ENCODE measurements around the gene ADAM19. TPM values are rescaled to one million over a fixed set of nuclear protein-coding genes. Genes with fewer than 3 reads are reported as not detected.

Gene ADAM19
- polyA plus RNA-seq, 1 donor from 2014 or later = 9.9 TPM

DNA sequence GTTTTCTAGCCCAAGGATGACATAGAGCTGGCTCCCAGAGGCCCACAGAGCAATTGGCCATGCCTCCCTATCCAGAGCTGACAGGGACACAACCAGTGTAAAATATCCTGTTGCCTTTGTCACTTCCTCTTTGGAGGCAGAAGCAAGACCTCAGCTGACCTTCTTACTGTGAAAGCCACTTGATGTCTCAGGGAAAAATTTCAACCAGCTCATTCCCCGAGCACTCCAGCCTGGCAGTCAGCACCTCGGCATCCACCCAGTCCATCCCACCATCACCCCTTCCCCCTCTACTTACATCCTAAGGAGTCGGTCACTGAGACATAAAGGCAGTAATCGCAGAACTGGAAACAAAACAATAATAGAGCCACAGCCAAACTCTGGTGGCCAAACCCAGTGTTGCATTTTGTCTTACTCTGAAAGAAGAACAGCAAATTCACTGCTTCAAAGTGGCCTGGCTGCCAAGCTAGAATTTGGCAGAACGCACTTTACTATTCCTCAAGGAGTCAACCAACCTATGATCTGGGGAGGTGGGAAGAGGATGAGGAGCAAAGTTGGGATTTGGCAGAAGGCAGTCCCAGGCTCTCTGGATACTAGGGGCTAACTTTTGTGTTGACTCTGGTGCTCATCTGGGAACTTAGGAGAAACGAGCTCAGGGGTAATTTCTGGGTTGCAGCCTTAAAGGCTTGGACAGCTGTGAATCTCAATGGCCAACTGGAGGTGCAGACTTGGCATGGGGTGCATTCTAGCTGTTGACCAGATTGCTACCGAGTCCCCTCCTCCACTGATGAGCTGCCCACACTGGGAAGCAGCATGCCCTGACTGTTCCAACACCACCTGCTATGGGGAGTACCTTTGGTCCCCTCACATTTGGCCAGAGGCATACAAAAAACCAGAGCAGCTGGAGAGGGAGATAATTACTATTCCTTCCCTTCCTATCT is 101.9 kb downstream of the ADAM19 start:
- Histone ChIP-seq H3K27me3 (ENCODE audit: insufficient read depth, low read depth, low read length) (no peaks in the 10 kb centered on the region), H3K27ac (ENCODE audit: low read length) (no peak overlapping the region), H3K36me3 (ENCODE audit: insufficient read depth, low read length) (peaks cover 11% of the 10 kb centered on the region), H4K20me1 (ENCODE audit: insufficient read depth) (no peaks in the 10 kb centered on the region), H3K4me3 (ENCODE audit: low read length) (no peak overlapping the region), H3K9me3 (ENCODE audit: low read length) (no peaks in the 10 kb centered on the region), H3K9me2 (ENCODE audit: insufficient read depth, low read length) (no peaks in the 10 kb centered on the region), H3F3A (ENCODE audit: insufficient read depth, low read length, poor library complexity, severe bottlenecking) (no peaks in the 10 kb centered on the region), H3K9ac (ENCODE audit: low read length) (no peak overlapping the region), H3K79me2 (replicated peaks; ENCODE audit: insufficient read depth, low read length) (no peaks in the 10 kb centered on the region), H3K4me2 (ENCODE audit: low read length) (no peak overlapping the region), H2AFZ (ENCODE audit: low read depth, low read length) (no peak overlapping the region)
- TF ChIP-seq EZH2 (IDR thresholded peaks at IDR 0.05; ENCODE audit: borderline replicate concordance, insufficient read depth, low read length, poor library complexity, severe bottlenecking) (no peak), MXI1 (conservative IDR thresholded peaks at IDR 0.05; ENCODE audit: poor library complexity, severe bottlenecking) (no peak), CTCF (IDR thresholded peaks at IDR 0.05; ENCODE audit: poor library complexity, severe bottlenecking) (no peak), POLR2AphosphoS5 (IDR thresholded peaks at IDR 0.05) (no peak), SMC3 (conservative IDR thresholded peaks at IDR 0.05; ENCODE audit: poor library complexity) (no peak), TAF1 (IDR thresholded peaks at IDR 0.05; ENCODE audit: low read depth) (no peak), RAD21 (conservative IDR thresholded peaks at IDR 0.05) (no peak), EP300 (conservative IDR thresholded peaks at IDR 0.05; ENCODE audit: poor library complexity, severe bottlenecking) (no peak)
- TF ChIP-seq, protein P1, sequence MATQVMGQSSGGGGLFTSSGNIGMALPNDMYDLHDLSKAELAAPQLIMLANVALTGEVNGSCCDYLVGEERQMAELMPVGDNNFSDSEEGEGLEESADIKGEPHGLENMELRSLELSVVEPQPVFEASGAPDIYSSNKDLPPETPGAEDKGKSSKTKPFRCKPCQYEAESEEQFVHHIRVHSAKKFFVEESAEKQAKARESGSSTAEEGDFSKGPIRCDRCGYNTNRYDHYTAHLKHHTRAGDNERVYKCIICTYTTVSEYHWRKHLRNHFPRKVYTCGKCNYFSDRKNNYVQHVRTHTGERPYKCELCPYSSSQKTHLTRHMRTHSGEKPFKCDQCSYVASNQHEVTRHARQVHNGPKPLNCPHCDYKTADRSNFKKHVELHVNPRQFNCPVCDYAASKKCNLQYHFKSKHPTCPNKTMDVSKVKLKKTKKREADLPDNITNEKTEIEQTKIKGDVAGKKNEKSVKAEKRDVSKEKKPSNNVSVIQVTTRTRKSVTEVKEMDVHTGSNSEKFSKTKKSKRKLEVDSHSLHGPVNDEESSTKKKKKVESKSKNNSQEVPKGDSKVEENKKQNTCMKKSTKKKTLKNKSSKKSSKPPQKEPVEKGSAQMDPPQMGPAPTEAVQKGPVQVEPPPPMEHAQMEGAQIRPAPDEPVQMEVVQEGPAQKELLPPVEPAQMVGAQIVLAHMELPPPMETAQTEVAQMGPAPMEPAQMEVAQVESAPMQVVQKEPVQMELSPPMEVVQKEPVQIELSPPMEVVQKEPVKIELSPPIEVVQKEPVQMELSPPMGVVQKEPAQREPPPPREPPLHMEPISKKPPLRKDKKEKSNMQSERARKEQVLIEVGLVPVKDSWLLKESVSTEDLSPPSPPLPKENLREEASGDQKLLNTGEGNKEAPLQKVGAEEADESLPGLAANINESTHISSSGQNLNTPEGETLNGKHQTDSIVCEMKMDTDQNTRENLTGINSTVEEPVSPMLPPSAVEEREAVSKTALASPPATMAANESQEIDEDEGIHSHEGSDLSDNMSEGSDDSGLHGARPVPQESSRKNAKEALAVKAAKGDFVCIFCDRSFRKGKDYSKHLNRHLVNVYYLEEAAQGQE (IDR thresholded peaks at IDR 0.05; ENCODE audit: borderline replicate concordance) = no peak

GRCh38 chr5:157471709-157472108 is 103.9 kb downstream of the ADAM19 start:
- no peaks in the 10 kb centered on the region for H3K27me3 ChIP-seq (ENCODE audit: insufficient read depth, low read depth, low read length)
- no peak overlapping the region for H3K4me2 ChIP-seq (ENCODE audit: low read length)
- no peak overlapping the region for H3K27ac ChIP-seq (ENCODE audit: low read length)
- H3K4me3 ChIP-seq (ENCODE audit: low read length) = no peak overlapping the region
- no peaks in the 10 kb centered on the region for H3F3A ChIP-seq (ENCODE audit: insufficient read depth, low read length, poor library complexity, severe bottlenecking)
- peaks cover 11% of the 10 kb centered on the region for H3K36me3 ChIP-seq (ENCODE audit: insufficient read depth, low read length)
- H3K9me2 ChIP-seq (ENCODE audit: insufficient read depth, low read length) = no peaks in the 10 kb centered on the region
- no peak overlapping the region for H2AFZ ChIP-seq (ENCODE audit: low read depth, low read length)
- H3K9ac ChIP-seq (ENCODE audit: low read length) = no peak overlapping the region
- no peaks in the 10 kb centered on the region for H3K9me3 ChIP-seq (ENCODE audit: low read length)
- no peaks in the 10 kb centered on the region for H3K79me2 ChIP-seq (replicated peaks; ENCODE audit: insufficient read depth, low read length)
- no peaks in the 10 kb centered on the region for H4K20me1 ChIP-seq (ENCODE audit: insufficient read depth)
- no peak for TF ChIP-seq EP300 (conservative IDR thresholded peaks at IDR 0.05; ENCODE audit: poor library complexity, severe bottlenecking)
- TF ChIP-seq, protein P1 (IDR thresholded peaks at IDR 0.05; ENCODE audit: borderline replicate concordance) = no peak
- no peak for TF ChIP-seq TAF1 (IDR thresholded peaks at IDR 0.05; ENCODE audit: low read depth)
- TF ChIP-seq SMC3 (conservative IDR thresholded peaks at IDR 0.05; ENCODE audit: poor library complexity) = no peak
- TF ChIP-seq CTCF (IDR thresholded peaks at IDR 0.05; ENCODE audit: poor library complexity, severe bottlenecking) = no peak
- no peak for TF ChIP-seq RAD21 (conservative IDR thresholded peaks at IDR 0.05)
- TF ChIP-seq EZH2 (IDR thresholded peaks at IDR 0.05; ENCODE audit: borderline replicate concordance, insufficient read depth, low read length, poor library complexity, severe bottlenecking) = no peak
- TF ChIP-seq POLR2AphosphoS5 (IDR thresholded peaks at IDR 0.05) = no peak
